Nephron (organoid): ENCODE measurements around the gene PEPD.
A peak's percentile ranks its signal among the peaks of the same experiment; 100 is the strongest.

ENCODE experiments used
- H3K27ac Mint-ChIP-seq, 3 experiments: 2 replicates each; pipeline ENCODE4 v1.8.0; 2020; ENCODE audit warnings: mixed read lengths in 3 of 3, mild to moderate bottlenecking in 2 of 3, moderate library complexity in 1 of 3
- H3K27me3 Mint-ChIP-seq: 2 replicates; pipeline ENCODE4 v1.8.0; 2021; ENCODE audit warnings: low read depth, mild to moderate bottlenecking, moderate library complexity, mixed read lengths
- H3K36me3 Mint-ChIP-seq: 2 replicates; pipeline ENCODE4 v1.8.0; 2020; ENCODE audit warnings: low read depth, mixed read lengths
- H3K4me1 Mint-ChIP-seq: 2 replicates; pipeline ENCODE4 v1.8.0; 2020; ENCODE audit warnings: mixed read lengths
- H3K4me3 Mint-ChIP-seq, 3 experiments: 2 replicates each; pipeline ENCODE4 v1.8.0; 2020; ENCODE audit warnings: mild to moderate bottlenecking in 3 of 3, mixed read lengths in 3 of 3, moderate library complexity in 2 of 3
- H3K9me3 Mint-ChIP-seq: 2 replicates; pipeline ENCODE4 v1.8.0; 2020; ENCODE audit warnings: mixed read lengths
- TF ChIP-seq, protein P1 (sequence below), 3 experiments: fragments of 200-600 bp; sonication (generic); IDR thresholded peaks; one replicate each; pipeline ENCODE4 v1.5.0; 2021; ENCODE audit warnings: antibody characterized with exemption in 3 of 3; ENCODE audit not compliant: unreplicated experiment in 3 of 3

PEPD gene

DNA sequence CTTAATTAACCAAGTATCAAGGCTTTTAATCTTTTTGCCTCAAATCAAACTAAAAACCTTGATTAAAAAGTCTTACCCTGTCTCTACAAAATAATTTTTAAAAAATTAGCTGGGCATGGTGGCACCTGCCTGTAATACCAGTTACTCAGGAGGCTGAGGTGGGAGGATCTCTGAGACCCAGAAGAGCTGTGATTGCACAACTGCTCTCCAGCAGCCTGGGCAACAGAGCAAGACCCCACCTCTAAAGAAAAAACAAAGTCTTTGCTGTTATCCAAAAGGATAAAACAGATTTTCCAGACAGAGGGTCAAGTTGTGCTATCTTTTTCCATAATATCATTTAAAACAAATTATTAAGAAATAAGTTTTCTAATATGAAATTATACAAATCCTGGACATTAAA lies 174.9 kb downstream of the PEPD start:
- Mint-ChIP-seq H3K4me3 (no peak overlapping the region), H3K9me3 (no peaks in the 10 kb centered on the region), H3K36me3 (no peaks in the 10 kb centered on the region), H3K27me3 (peaks cover 59% of the 10 kb centered on the region), H3K27ac (no peak overlapping the region), H3K4me1 (peaks cover 10% of the 10 kb centered on the region)
- TF ChIP-seq, protein P1, sequence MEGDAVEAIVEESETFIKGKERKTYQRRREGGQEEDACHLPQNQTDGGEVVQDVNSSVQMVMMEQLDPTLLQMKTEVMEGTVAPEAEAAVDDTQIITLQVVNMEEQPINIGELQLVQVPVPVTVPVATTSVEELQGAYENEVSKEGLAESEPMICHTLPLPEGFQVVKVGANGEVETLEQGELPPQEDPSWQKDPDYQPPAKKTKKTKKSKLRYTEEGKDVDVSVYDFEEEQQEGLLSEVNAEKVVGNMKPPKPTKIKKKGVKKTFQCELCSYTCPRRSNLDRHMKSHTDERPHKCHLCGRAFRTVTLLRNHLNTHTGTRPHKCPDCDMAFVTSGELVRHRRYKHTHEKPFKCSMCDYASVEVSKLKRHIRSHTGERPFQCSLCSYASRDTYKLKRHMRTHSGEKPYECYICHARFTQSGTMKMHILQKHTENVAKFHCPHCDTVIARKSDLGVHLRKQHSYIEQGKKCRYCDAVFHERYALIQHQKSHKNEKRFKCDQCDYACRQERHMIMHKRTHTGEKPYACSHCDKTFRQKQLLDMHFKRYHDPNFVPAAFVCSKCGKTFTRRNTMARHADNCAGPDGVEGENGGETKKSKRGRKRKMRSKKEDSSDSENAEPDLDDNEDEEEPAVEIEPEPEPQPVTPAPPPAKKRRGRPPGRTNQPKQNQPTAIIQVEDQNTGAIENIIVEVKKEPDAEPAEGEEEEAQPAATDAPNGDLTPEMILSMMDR (IDR thresholded peaks at IDR 0.05; ENCODE audit: unreplicated experiment in 3 of 3): no peak

DNA sequence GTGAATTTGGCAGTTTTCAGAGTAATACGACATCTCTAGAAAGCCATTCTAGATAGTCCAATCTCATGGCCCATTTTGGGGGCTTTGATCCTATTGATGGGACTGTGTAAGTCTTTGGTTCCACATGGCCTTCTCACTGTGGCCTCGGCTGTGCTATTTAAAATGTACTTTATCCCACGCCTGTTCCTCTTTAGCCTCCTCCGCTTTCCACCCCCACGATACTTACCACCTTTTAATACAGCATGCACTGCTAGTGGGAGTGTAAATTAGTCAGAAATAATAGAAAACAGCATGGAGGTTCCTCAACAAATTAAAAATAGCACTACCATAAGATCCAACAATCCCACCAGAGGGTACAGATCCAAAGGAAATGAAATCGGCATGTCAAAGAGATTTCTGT lies 176.4 kb downstream of the PEPD start:
- Mint-ChIP-seq H3K36me3 (no peaks in the 10 kb centered on the region), H3K9me3 (no peaks in the 10 kb centered on the region), H3K4me3 (no peak overlapping the region), H3K27me3 (peaks cover 69% of the 10 kb centered on the region), H3K4me1 (peaks cover 10% of the 10 kb centered on the region), H3K27ac (peak overlapping the region in 1 of 3 experiments; percentile 35)
- TF ChIP-seq, protein P1 (IDR thresholded peaks at IDR 0.05; ENCODE audit: unreplicated experiment in 3 of 3): no peak

DNA sequence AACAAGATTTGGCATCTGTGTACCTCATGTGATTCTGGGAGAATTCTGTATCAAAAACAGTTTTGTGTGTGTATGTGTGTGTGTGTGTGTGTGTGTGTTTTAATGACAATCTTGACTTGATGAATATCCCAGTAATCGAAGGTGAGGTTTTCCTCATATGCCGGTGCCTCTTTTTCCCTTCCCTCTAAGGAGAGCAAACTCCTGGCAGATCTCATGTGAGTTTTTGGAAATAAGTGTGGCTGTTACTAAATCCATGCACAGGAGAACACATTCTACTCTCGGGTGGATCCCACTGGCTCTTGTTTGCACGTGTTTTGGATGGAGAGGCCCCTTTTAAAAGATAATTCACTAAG lies 177.0 kb downstream of the PEPD start:
- H3K4me3 Mint-ChIP-seq: peak overlapping the region in 1 of 3 experiments; percentile 22

DNA sequence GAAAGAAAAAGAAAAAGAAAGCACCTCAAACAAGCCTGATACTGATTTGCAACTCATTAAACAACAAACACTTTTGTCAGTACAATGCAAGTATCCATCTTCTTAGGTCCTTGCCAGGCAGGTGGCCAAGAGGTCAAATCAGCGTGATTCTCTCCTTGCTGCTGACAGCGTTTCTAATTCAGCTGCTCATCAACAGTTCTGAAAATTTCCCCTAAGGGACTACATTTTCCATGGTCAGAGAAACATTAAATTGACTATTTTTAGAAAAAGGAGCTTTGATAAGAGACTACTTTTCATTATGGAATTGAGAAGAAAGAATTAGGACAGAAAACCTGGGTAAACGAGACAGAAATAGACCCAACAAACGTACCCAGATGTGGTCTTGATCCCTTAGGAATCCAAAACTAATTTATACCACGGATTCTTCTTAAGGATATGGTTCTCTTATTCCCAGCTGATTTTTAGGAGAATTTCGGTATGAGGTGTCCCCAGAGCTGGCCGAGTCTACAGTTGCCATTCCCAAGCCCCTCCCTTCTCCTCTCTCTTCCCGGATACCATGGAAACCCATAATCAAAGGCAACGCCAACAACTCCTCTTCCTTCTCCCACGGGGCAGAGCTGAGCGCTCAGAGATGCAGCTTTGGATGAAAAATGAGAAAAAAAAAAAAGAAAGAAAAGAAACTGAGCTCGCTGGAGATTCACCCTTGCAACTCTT lies 177.6 kb downstream of the PEPD start:
- peaks cover 78% of the 10 kb centered on the region for H3K27me3 Mint-ChIP-seq
- peaks cover 10% of the 10 kb centered on the region for H3K4me1 Mint-ChIP-seq
- peaks cover 2% of the 10 kb centered on the region for H3K9me3 Mint-ChIP-seq
- H3K27ac Mint-ChIP-seq: peak overlapping the region in 2 of 3 experiments; percentile 35 to 38
- H3K36me3 Mint-ChIP-seq: no peaks in the 10 kb centered on the region
- TF ChIP-seq, protein P1 (IDR thresholded peaks at IDR 0.05; ENCODE audit: unreplicated experiment in 3 of 3): no peak
- peak overlapping the region in 1 of 3 experiments; percentile 22 for H3K4me3 Mint-ChIP-seq

More for the DNA sequence above, 177.0 kb downstream of the PEPD start:
- H3K36me3 Mint-ChIP-seq: no peaks in the 10 kb centered on the region
- H3K9me3 Mint-ChIP-seq: peaks cover 2% of the 10 kb centered on the region
- TF ChIP-seq, protein P1 (IDR thresholded peaks at IDR 0.05; ENCODE audit: unreplicated experiment in 3 of 3): no peak
- peak overlapping the region in 2 of 3 experiments; percentile 35 to 38 for H3K27ac Mint-ChIP-seq
- H3K27me3 Mint-ChIP-seq: peaks cover 73% of the 10 kb centered on the region
- peaks cover 10% of the 10 kb centered on the region for H3K4me1 Mint-ChIP-seq

DNA sequence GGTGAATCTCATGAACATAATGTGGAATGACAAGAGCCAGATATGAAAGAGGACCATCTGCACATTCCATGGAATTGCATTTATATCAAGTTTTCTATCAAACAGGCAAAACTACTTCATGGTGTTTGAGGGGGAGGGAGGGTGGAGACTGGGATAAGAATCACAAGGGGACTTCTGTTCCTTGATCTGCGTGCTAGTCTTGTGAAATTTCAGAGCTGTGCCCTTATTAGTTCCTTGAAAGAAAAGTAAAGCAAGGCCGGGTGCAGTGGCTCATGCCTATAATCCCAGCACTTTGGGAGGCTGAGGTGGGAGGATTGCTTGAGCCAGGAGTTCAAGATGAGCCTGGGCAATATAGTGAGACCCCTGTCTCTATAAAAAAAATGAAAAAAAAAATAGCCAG lies 178.3 kb downstream of the PEPD start:
- peaks cover 79% of the 10 kb centered on the region for H3K27me3 Mint-ChIP-seq
- TF ChIP-seq, protein P1 (IDR thresholded peaks at IDR 0.05; ENCODE audit: unreplicated experiment in 3 of 3): no peak
- H3K27ac Mint-ChIP-seq: no peak overlapping the region
- no peak overlapping the region for H3K4me3 Mint-ChIP-seq
- no peaks in the 10 kb centered on the region for H3K36me3 Mint-ChIP-seq
- H3K4me1 Mint-ChIP-seq: peaks cover 10% of the 10 kb centered on the region
- H3K9me3 Mint-ChIP-seq: peaks cover 2% of the 10 kb centered on the region

DNA sequence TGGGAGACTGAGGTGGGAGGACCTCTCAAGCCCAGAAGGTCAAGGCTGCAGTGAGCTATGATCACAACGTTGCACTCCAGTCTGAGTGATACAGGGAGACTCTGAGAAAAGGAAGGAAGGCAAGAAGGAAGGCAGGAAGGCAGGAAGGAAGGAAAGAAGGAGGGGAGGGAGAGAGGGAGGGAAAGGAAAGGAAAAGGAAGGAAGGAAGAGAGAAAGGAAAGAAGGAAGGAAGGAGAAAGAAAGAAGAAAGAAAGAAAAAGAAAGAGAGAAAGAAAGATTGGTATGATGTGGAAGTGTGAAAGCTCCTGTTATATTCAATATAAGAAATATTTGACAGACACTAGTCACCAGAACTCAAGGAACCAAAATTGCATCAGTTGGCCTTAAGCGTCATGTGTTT lies 180.6 kb downstream of the PEPD start:
- Mint-ChIP-seq H3K27ac (no peak overlapping the region), H3K4me3 (no peak overlapping the region), H3K27me3 (peaks cover 71% of the 10 kb centered on the region), H3K4me1 (peaks cover 10% of the 10 kb centered on the region), H3K9me3 (peaks cover 4% of the 10 kb centered on the region), H3K36me3 (no peaks in the 10 kb centered on the region)
- TF ChIP-seq, protein P1 (IDR thresholded peaks at IDR 0.05; ENCODE audit: unreplicated experiment in 3 of 3): no peak
